Measurements from ENCODE around the gene RUNDC1. TPM values are rescaled to one million over a fixed set of nuclear protein-coding genes. Genes with fewer than 3 reads are reported as not detected.
A peak's percentile ranks its signal among the peaks of the same experiment; 100 is the strongest.

The RUNDC1 gene
- total RNA-seq, 1 donor from 2014 or later, result 10.3 TPM

DNA sequence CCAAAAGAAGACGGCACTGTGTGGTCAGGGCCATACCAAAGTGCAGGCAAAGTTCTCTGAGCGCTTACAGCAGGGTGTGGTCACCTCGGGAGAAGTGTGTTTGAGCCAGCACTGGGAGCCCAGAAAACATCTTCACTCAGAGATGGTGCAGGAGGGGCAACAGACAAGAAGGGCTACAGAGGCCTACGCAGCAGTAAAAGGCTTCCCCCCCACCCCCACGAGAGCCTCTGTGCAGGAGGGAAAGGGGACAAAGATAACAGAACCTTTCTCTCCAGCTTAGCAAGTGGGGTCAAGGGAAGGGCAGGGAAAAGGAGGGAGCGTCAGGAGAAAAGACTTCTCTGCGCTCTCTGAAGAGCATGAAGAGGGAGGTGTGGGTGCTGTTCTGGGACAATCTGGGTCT lies 39.1 kb downstream of the RUNDC1 start:
- FAIRE-seq (no peak), DNase-seq (ENCODE audit: low read depth) (no peak)
- TF ChIP-seq, protein P1, sequence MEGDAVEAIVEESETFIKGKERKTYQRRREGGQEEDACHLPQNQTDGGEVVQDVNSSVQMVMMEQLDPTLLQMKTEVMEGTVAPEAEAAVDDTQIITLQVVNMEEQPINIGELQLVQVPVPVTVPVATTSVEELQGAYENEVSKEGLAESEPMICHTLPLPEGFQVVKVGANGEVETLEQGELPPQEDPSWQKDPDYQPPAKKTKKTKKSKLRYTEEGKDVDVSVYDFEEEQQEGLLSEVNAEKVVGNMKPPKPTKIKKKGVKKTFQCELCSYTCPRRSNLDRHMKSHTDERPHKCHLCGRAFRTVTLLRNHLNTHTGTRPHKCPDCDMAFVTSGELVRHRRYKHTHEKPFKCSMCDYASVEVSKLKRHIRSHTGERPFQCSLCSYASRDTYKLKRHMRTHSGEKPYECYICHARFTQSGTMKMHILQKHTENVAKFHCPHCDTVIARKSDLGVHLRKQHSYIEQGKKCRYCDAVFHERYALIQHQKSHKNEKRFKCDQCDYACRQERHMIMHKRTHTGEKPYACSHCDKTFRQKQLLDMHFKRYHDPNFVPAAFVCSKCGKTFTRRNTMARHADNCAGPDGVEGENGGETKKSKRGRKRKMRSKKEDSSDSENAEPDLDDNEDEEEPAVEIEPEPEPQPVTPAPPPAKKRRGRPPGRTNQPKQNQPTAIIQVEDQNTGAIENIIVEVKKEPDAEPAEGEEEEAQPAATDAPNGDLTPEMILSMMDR (IDR thresholded peaks at IDR 0.05; ENCODE audit: insufficient read depth, low read length, severe bottlenecking), result no peak
- no peaks in the 10 kb centered on the region for H3K27me3 ChIP-seq (ENCODE audit: control insufficient read depth, insufficient read depth, low read length)
- H3K4me3 ChIP-seq (ENCODE audit: low read depth, low read length), result no peak overlapping the region
- H3K36me3 ChIP-seq (ENCODE audit: control insufficient read depth, insufficient read depth, low read length), result peaks cover 17% of the 10 kb centered on the region

DNA sequence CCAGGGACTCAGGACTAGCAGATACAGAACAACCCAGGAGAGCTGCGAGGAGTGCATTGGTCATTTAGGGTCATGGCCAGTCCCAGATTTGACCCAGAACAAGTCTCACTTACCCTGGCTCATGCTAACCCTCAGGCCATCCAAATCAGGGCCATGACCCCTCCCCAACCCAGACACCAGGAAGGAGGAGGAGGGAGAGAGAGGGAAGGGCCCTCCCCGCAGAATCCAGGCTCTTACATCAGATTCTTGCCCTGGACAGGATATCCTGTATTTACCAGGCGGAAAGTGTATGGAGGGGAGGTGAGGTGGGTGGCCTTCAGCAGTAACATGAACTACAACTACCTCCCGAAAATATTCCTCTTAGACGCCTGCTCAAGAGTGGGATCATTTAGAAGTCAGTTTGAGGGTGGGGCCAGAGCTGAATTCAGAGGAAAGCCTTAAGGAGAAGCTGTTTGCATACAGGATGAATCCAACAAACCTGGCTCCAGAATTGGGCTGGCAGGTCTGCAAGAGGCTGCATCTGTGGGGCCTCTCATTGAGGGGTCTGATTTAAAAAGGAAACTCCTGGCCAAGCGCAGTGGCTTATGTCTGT lies 39.8 kb downstream of the RUNDC1 start:
- DNase-seq (ENCODE audit: low read depth), result no peak
- no peak overlapping the region for H3K4me3 ChIP-seq (ENCODE audit: low read depth, low read length)
- H3K36me3 ChIP-seq (ENCODE audit: control insufficient read depth, insufficient read depth, low read length), result peaks cover 17% of the 10 kb centered on the region
- TF ChIP-seq, protein P1 (IDR thresholded peaks at IDR 0.05; ENCODE audit: insufficient read depth, low read length, severe bottlenecking), result no peak
- peak; percentile 7 for FAIRE-seq
- H3K27me3 ChIP-seq (ENCODE audit: control insufficient read depth, insufficient read depth, low read length), result no peaks in the 10 kb centered on the region

DNA sequence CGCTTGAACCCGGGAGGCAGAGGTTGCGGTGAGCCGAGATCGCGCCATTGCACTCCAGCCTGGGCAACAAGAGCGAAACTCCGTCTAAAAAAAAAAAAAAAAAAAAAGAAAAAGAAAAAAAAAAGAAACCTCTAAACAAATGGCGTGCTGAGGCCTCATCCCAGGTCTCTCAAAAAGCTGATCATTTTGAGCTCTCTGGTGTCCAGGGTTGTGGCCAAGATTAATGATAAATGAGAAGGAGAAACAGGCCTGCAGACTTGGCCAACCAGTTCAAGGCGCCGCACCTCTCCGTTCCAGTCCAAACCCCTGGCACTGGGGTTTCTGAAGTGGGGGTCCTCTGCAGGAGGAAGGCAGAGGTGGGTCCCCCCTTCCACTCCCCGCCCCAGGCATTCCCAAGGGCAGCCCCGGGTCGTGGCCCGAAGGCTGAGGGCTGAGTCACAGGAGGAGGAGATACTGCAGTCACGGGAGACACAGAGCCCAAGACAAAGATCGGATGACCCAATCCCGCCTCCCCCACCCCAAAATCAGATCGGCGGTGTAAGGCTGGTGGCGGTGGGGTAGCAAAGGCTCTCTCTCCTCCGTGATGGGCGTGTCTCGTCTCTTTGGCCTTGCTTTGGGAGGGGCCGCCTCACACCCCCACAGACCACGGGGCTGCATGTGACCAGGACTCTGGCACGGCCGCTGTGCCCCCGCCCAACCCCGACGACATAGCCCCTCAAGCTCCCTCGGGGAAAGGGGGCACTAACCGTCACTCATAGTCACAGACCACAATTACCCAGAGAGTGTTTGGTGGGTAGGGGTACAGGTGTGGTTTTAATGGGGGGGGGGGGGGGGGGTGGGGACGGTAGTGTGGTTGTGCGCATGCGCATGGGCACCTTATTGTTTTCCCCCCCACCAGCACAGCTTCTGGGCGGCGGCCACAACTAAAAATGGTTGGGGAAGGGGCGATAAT lies 40.7 kb downstream of the RUNDC1 start:
- DNase-seq (ENCODE audit: low read depth) (peak; percentile 38), FAIRE-seq (no peak)
- H3K4me3 ChIP-seq (ENCODE audit: low read depth, low read length), result peak overlapping the region; percentile 84
- peaks cover 11% of the 10 kb centered on the region for H3K36me3 ChIP-seq (ENCODE audit: control insufficient read depth, insufficient read depth, low read length)
- TF ChIP-seq, protein P1 (IDR thresholded peaks at IDR 0.05; ENCODE audit: insufficient read depth, low read length, severe bottlenecking), result no peak
- H3K27me3 ChIP-seq (ENCODE audit: control insufficient read depth, insufficient read depth, low read length), result no peaks in the 10 kb centered on the region

DNA sequence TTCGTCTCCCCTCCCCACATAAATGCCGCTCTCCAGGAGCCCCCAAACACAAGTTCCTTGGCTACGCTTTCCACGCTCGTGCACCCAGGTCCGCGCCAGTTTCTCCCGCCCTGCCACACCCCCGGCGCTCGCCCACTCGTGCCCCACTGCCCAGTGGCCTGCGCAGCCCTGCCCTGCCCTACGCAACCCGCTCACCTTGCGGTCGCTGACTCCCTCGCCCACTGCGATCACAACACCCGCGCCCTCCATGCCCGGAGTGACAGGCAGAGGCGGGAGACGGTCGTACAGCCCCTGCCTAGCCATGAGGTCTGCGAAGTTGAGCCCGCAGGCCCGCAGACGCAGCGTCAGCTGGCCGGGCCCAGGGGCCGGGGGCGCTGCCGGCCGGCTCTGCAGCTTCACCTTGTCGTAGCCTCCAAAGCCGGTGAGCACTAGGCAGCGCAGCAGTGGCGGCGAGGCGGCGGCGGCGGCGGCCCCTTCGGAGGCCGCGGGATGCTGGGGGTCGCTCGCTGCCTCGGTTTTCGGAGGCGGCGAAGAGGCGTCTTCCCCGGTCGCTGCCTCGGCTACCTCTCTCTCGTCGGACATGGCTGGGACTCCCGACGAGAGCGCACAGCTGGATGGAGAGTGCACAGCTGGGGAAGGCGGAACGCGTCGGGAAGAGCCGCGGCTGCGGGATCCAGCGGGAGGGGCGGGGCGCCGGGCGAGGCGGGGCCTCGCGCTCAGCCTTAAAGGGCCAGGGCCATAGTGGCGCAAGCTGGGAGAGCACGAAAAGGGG lies 41.6 kb downstream of the RUNDC1 start, which contains the start of gene VAT1:
Gene VAT1 (minus strand): TSS at position 645 of the 772 bp plus-strand sequence. CDS start 63 bp downstream, at position 582.
- peaks cover 7% of the 10 kb centered on the region for H3K36me3 ChIP-seq (ENCODE audit: control insufficient read depth, insufficient read depth, low read length)
- peak within 1 kb of the TSS; percentile 84 for H3K4me3 ChIP-seq (ENCODE audit: low read depth, low read length)
- TF ChIP-seq, protein P1 (IDR thresholded peaks at IDR 0.05; ENCODE audit: insufficient read depth, low read length, severe bottlenecking), result no peak
- H3K27me3 ChIP-seq (ENCODE audit: control insufficient read depth, insufficient read depth, low read length), result no peaks in the 10 kb centered on the region
- DNase-seq (ENCODE audit: low read depth), result peak; percentile 60
- FAIRE-seq, result no peak

DNA sequence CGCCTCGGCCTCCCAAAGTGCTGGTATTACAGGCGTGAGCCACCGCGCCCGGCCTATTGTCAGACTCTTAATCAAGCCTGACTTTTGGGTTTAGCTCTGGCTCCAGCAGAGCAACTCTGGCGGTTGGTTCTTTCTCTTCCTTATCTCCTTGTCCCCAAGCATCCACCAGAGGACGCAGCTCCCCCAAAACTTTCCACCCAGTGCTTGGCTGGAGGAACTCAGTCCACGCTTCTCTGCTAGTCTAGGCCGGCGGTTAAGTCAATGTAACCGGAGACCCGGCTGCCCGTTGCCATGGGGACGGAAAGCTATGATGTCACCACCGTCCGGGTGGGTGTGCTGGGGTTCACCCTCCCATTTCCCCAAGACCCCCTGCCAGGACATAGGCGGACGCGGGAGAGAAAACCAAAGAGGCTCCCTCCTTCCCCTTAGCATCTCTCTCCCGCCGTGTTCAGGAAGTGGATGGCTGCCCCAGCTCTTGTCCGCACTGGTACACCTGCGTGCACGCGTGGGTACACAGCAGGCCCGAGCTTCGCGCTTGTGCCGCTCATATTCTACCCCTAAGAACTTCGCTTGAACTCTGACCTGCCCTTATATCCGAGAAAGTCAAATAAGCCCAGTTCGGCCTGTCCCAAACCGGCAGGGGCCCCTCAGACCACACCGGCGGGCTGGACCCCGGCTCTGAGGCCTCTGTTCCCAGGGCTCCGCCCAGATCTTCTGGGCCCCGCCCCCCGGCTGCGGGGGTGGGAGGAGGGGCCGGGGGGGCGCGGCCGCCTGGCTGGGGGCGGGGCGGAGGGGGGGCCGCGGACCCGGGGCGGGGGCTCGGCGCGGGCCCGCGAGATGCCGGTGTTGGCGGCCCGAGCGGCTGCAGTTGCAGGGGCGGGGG lies 44.3 kb downstream of the RUNDC1 start, which contains the start of gene RND2:
Gene RND2 (plus strand): TSS at position 825 of the 883 bp plus-strand sequence. CDS start 117 bp downstream, outside the sequence.
- Histone ChIP-seq H3K4me3 (ENCODE audit: low read depth, low read length) (peak within 1 kb of the TSS; percentile 49), H3K27me3 (ENCODE audit: control insufficient read depth, insufficient read depth, low read length) (no peaks in the 10 kb centered on the region), H3K36me3 (ENCODE audit: control insufficient read depth, insufficient read depth, low read length) (no peaks in the 10 kb centered on the region)
- no peak for FAIRE-seq
- peak; percentile 80 for DNase-seq (ENCODE audit: low read depth)
- TF ChIP-seq, protein P1 (IDR thresholded peaks at IDR 0.05; ENCODE audit: insufficient read depth, low read length, severe bottlenecking), result peak; percentile 77
